Measurements from ENCODE around the gene TIAM1. TPM values are rescaled to one million over a fixed set of nuclear protein-coding genes. Genes with fewer than 3 reads are reported as not detected.

The TIAM1 gene
- total and polyA plus RNA-seq, 12 donors, result 6.5 to 33.3 (median 15.9) TPM

- intact Hi-C loops (cut with DNase I), result no loop called here
- Histone ChIP-seq H3K36me3 (replicated peaks in 1 of 2) (no peaks in the 10 kb centered on the region), H3K4me3 (no peak overlapping the region), H3K27me3 (no peaks in the 10 kb centered on the region), H3K9me3 (replicated peaks in 1 of 3) (no peaks in the 10 kb centered on the region), H3K27ac (no peak overlapping the region), H3K4me1 (replicated peaks in 1 of 2) (no peaks in the 10 kb centered on the region)
- DNase-seq, result no peak
- TF ChIP-seq POLR2A (IDR thresholded peaks at IDR 0.05), result no peak
- no peak for TF ChIP-seq CTCF (IDR thresholded peaks at IDR 0.05)
- WGBS, 4 donors, result 84 to 95% (median 91%) methylated on average over 6 of the region's 6 CpGs
Measured at GRCh38 chr21:31336739-31337040, 7.4 kb downstream of the TIAM1 start.

GRCh38 chr21:31335957-31336738, 7.9 kb downstream of the TIAM1 start:
- Histone ChIP-seq H3K27ac (no peak overlapping the region), H3K36me3 (replicated peaks in 1 of 2) (no peaks in the 10 kb centered on the region), H3K9me3 (replicated peaks in 1 of 3) (no peaks in the 10 kb centered on the region), H3K4me1 (replicated peaks in 1 of 2) (no peaks in the 10 kb centered on the region), H3K27me3 (no peaks in the 10 kb centered on the region), H3K4me3 (no peak overlapping the region)
- intact Hi-C loops (cut with DNase I), result no loop called here
- 82 to 90% (median 86%) methylated on average over 12 of the region's 12 CpGs for WGBS, 4 donors
- TF ChIP-seq POLR2A (IDR thresholded peaks at IDR 0.05), result no peak
- TF ChIP-seq CTCF (IDR thresholded peaks at IDR 0.05), result no peak
- DNase-seq, result no peak

- H3K36me3 ChIP-seq (replicated peaks in 1 of 2), result no peaks in the 10 kb centered on the region
- intact Hi-C loops (cut with DNase I), result no loop called here
- H3K27ac ChIP-seq, result no peak overlapping the region
- TF ChIP-seq CTCF (IDR thresholded peaks at IDR 0.05) (no peak), POLR2A (IDR thresholded peaks at IDR 0.05) (no peak)
- H3K27me3 ChIP-seq, result no peaks in the 10 kb centered on the region
- no peak for DNase-seq
- no peak overlapping the region for H3K4me3 ChIP-seq
- H3K4me1 ChIP-seq (replicated peaks in 1 of 2), result no peaks in the 10 kb centered on the region
- no peaks in the 10 kb centered on the region for H3K9me3 ChIP-seq (replicated peaks in 1 of 3)
- 60 to 87% (median 78%) methylated on average over 9 to 10 of the region's 10 CpGs for WGBS, 4 donors
Measured at GRCh38 chr21:31334648-31335121, 9.4 kb downstream of the TIAM1 start.

- intact Hi-C loops (cut with DNase I), result no loop called here
- Histone ChIP-seq H3K27me3 (no peaks in the 10 kb centered on the region), H3K4me1 (replicated peaks in 1 of 2) (no peaks in the 10 kb centered on the region), H3K9me3 (replicated peaks in 1 of 3) (no peaks in the 10 kb centered on the region), H3K36me3 (replicated peaks in 1 of 2) (no peaks in the 10 kb centered on the region), H3K4me3 (no peak overlapping the region), H3K27ac (no peak overlapping the region)
- WGBS, 4 donors, result 65 to 94% (median 84%) methylated on average over 2 of the region's 2 CpGs
- no peak for TF ChIP-seq POLR2A (IDR thresholded peaks at IDR 0.05)
- no peak for TF ChIP-seq CTCF (IDR thresholded peaks at IDR 0.05)
- DNase-seq, result no peak
Measured at GRCh38 chr21:31332525-31332924, 11.5 kb downstream of the TIAM1 start.

Data from adrenal gland (tissue), 12 donors.